OCI-LY1 (cell line): ENCODE measurements around the gene WTAP.

Experiments used
- EZH2 ChIP-seq: fragments of 200-600 bp; sonication (generic), shearing (Covaris generic); IDR thresholded peaks from 2 replicates; pipeline ENCODE4 v1.8.0; 2017; ENCODE audit warnings: borderline replicate concordance, mixed run types, mild to moderate bottlenecking, antibody characterized with exemption, low read length, moderate library complexity, mixed read lengths
- TF ChIP-seq, protein P1 (sequence below): fragments of 200-600 bp; sonication (generic), shearing (Covaris generic); IDR thresholded peaks from 2 replicates; pipeline ENCODE4 v1.5.1; 2017; ENCODE audit warnings: mild to moderate bottlenecking, antibody characterized with exemption, low read length, moderate library complexity, mixed read lengths

DNA sequence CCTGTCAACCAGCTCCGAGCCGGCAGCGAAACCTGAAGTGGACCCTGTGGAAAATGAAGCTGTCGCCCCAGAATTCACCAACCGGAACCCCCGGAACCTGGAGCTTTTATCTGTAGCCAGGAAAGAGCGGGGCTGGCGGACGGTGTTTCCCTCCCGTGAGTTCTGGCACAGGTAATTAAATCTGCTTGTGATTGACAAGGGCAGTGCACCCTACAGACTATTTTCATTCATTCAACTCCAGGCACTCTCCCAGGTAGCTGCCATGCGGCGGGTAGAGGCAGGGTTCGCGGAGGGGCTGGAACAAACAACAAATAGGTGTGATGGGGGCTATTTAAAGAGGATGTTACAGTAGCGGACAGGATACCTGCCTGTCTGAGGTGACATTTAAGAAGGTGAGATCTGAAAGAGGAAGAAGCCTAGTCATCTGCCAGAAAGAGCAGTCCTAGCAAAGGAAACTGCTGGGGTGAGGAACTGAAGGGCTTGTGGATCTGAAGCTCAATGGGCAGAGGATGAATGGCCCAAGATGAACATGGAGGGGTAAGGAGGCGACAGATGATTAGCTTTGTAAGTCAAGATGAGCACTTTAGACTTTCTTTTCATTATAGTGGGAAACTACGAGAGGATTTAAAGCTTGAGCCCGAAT, 63.8 kb downstream of the WTAP start:
- TF ChIP-seq, protein P1, sequence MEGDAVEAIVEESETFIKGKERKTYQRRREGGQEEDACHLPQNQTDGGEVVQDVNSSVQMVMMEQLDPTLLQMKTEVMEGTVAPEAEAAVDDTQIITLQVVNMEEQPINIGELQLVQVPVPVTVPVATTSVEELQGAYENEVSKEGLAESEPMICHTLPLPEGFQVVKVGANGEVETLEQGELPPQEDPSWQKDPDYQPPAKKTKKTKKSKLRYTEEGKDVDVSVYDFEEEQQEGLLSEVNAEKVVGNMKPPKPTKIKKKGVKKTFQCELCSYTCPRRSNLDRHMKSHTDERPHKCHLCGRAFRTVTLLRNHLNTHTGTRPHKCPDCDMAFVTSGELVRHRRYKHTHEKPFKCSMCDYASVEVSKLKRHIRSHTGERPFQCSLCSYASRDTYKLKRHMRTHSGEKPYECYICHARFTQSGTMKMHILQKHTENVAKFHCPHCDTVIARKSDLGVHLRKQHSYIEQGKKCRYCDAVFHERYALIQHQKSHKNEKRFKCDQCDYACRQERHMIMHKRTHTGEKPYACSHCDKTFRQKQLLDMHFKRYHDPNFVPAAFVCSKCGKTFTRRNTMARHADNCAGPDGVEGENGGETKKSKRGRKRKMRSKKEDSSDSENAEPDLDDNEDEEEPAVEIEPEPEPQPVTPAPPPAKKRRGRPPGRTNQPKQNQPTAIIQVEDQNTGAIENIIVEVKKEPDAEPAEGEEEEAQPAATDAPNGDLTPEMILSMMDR, result no peak
- TF ChIP-seq EZH2, result no peak
